H1 (cell line): ENCODE measurements around the gene VGLL4. TPM values are rescaled to one million over a fixed set of nuclear protein-coding genes. Genes with fewer than 3 reads are reported as not detected.
A peak's percentile ranks its signal among the peaks of the same experiment; 100 is the strongest.

ENCODE experiments used
- CTCF ChIA-PET: fragments of 300-600 bp; sonication (Branson Sonifier 250); formaldehyde crosslinking; loops from one replicate; lab custom pipeline; 2021; ENCODE audit not compliant: partially characterized antibody; lab: Charles Lee
- POLR2A ChIA-PET: fragments of 300-600 bp; sonication (Branson Sonifier 250); formaldehyde crosslinking; loops from one replicate; lab custom pipeline; 2021; ENCODE audit warnings: inconsistent platforms; ENCODE audit not compliant: partially characterized antibody; lab: Charles Lee
- DNase-seq, 2 experiments: peaks; one replicate each; pipeline versions ENCODE4 v3.0.0 to v3.0.0-alpha.2; 2010 to 2022; ENCODE audit warnings: low spot score in 2 of 2, low read depth in 1 of 2, mixed read lengths in 1 of 2
- FAIRE-seq: peaks from 2 replicates; lab custom pipeline; 2011; peaks lifted over from hg19 to GRCh38; lab: Jason Lieb, UNC
- H2AFZ ChIP-seq: 2 replicates; pipeline ENCODE4 v1.8.1; 2012; ENCODE audit warnings: low read length, inconsistent platforms
- H2AK5ac ChIP-seq: 2 replicates; pipeline ENCODE4 v1.6.1; 2013; ENCODE audit warnings: low read depth, low read length
- H2BK120ac ChIP-seq: replicated peaks from 2 replicates; pipeline ENCODE3; 2013; ENCODE audit warnings: low read depth, low read length, inconsistent platforms
- H2BK12ac ChIP-seq: 2 replicates; pipeline ENCODE4 v1.6.1; 2013; ENCODE audit warnings: low read depth, low read length
- H2BK15ac ChIP-seq: 2 replicates; pipeline ENCODE4 v1.6.1; 2013; ENCODE audit warnings: low read length
- H2BK20ac ChIP-seq: 2 replicates; pipeline ENCODE4 v1.6.1; 2013; ENCODE audit warnings: low read length
- H2BK5ac ChIP-seq: 2 replicates; pipeline ENCODE4 v1.6.1; 2013; ENCODE audit warnings: low read depth, low read length
- H3K14ac ChIP-seq: 2 replicates; pipeline ENCODE4 v1.6.1; 2013; ENCODE audit warnings: inconsistent platforms; ENCODE audit not compliant: insufficient read length
- H3K18ac ChIP-seq: 2 replicates; pipeline ENCODE4 v1.6.1; 2013; ENCODE audit warnings: low read length; ENCODE audit errors: extremely low read depth
- H3K23ac ChIP-seq: 2 replicates; pipeline ENCODE4 v1.6.1; 2013; ENCODE audit warnings: inconsistent platforms; ENCODE audit not compliant: insufficient read length
- H3K23me2 ChIP-seq: 2 replicates; pipeline ENCODE4 v1.6.1; 2013; ENCODE audit warnings: low read depth, low read length
- H3K27ac ChIP-seq: 2 replicates; pipeline ENCODE4 v1.6.1; 2011; ENCODE audit warnings: low read depth, low read length, inconsistent platforms
- H3K27me3 ChIP-seq, 4 experiments: replicated peaks in 1 of 4; 1 replicate in 1 of 4; 2 replicates in 3 of 4; pipeline versions ENCODE4 v1.6.1 to v1.8.1; 2011 to 2013; ENCODE audit warnings: low read length in 3 of 4, mild to moderate bottlenecking in 3 of 4, inconsistent platforms in 2 of 4, mixed read lengths in 2 of 4, moderate library complexity in 1 of 4; ENCODE audit not compliant: control insufficient read depth in 3 of 4, insufficient read depth in 3 of 4; ENCODE audit errors: extremely low read depth in 1 of 4
- H3K36me3 ChIP-seq, 4 experiments: 2 replicates each; pipeline versions ENCODE4 v1.6.1 to v1.8.1; 2011 to 2013; ENCODE audit warnings: mild to moderate bottlenecking in 4 of 4, low read length in 3 of 4, moderate library complexity in 2 of 4, control low read depth in 1 of 4, inconsistent platforms in 1 of 4; ENCODE audit not compliant: insufficient read depth in 4 of 4, control insufficient read depth in 2 of 4
- H3K4ac ChIP-seq: replicated peaks from 2 replicates; pipeline ENCODE3; 2013; ENCODE audit warnings: low read length, low read depth, mixed read lengths, inconsistent platforms; ENCODE audit not compliant: insufficient read length
- H3K4me1 ChIP-seq, 4 experiments: replicated peaks in 1 of 4; 1 replicate in 1 of 4; 2 replicates in 3 of 4; pipeline versions ENCODE4 v1.6.1 to v1.8.1; 2011 to 2013; ENCODE audit warnings: low read length in 3 of 4, inconsistent platforms in 2 of 4, mixed read lengths in 1 of 4; ENCODE audit not compliant: insufficient read depth in 4 of 4, control insufficient read depth in 3 of 4
- H3K4me2 ChIP-seq, 2 experiments: 2 replicates each; pipeline versions ENCODE4 v1.6.1 to v1.8.1; 2011 to 2013; ENCODE audit warnings: low read depth in 2 of 2, low read length in 2 of 2, control low read depth in 1 of 2, inconsistent platforms in 1 of 2, mild to moderate bottlenecking in 1 of 2; ENCODE audit not compliant: insufficient read depth in 1 of 2
- H3K4me3 ChIP-seq, 4 experiments: fragments of 200-600, 300-600 bp in 1 of 4; sonication (generic), shearing (Covaris generic), sonication (Bioruptor Twin) in 1 of 4; 2 replicates each; pipeline versions ENCODE4 v1.5.1 to v1.8.1; 2011 to 2016; ENCODE audit warnings: low read length in 4 of 4, low read depth in 3 of 4, control low read depth in 2 of 4, inconsistent platforms in 2 of 4, mild to moderate bottlenecking in 2 of 4, mixed read lengths in 1 of 4, moderate library complexity in 1 of 4; ENCODE audit not compliant: insufficient read depth in 2 of 4; ENCODE audit errors: extremely low read depth in 1 of 4
- H3K56ac ChIP-seq: replicated peaks from 2 replicates; pipeline ENCODE3; 2013; ENCODE audit warnings: low read depth, mild to moderate bottlenecking, mixed read lengths, low read length, inconsistent platforms; ENCODE audit not compliant: insufficient read length
- H3K79me1 ChIP-seq: 2 replicates; pipeline ENCODE4 v1.6.1; 2013; ENCODE audit warnings: low read depth, low read length, control low read depth
- H3K79me2 ChIP-seq, 2 experiments: 2 replicates each; pipeline versions ENCODE4 v1.6.1 to v1.8.1; 2012 to 2013; ENCODE audit warnings: low read length in 2 of 2, mild to moderate bottlenecking in 2 of 2, inconsistent platforms in 1 of 2; ENCODE audit not compliant: insufficient read depth in 2 of 2, control insufficient read depth in 1 of 2
- H3K9ac ChIP-seq, 4 experiments: replicated peaks in 1 of 4; 1 replicate in 1 of 4; 2 replicates in 3 of 4; pipeline versions ENCODE4 v1.6.1 to v1.8.1; 2011 to 2013; ENCODE audit warnings: low read depth in 3 of 4, low read length in 3 of 4, control low read depth in 2 of 4, mild to moderate bottlenecking in 2 of 4, moderate library complexity in 2 of 4, inconsistent platforms in 1 of 4; ENCODE audit errors: extremely low read depth in 1 of 4
- H3K9me3 ChIP-seq, 2 experiments: 2 replicates each; pipeline versions ENCODE4 v1.6.1 to v1.8.1; 2012 to 2013; ENCODE audit warnings: mild to moderate bottlenecking in 2 of 2, moderate library complexity in 2 of 2, control low read depth in 1 of 2, inconsistent platforms in 1 of 2, low read depth in 1 of 2, low read length in 1 of 2, mixed read lengths in 1 of 2; ENCODE audit not compliant: insufficient read depth in 2 of 2
- H4K20me1 ChIP-seq, 2 experiments: replicated peaks in 1 of 2; 2 replicates each; pipeline versions ENCODE3 to v1.8.1; 2011 to 2013; ENCODE audit warnings: inconsistent platforms in 2 of 2, low read length in 2 of 2, mild to moderate bottlenecking in 1 of 2; ENCODE audit not compliant: insufficient read depth in 2 of 2, control insufficient read depth in 1 of 2
- H4K5ac ChIP-seq: 2 replicates; pipeline ENCODE4 v1.6.1; 2013; ENCODE audit warnings: low read length, low read depth, mixed read lengths, inconsistent platforms; ENCODE audit not compliant: insufficient read length
- H4K8ac ChIP-seq: 2 replicates; pipeline ENCODE4 v1.8.0; 2013; ENCODE audit warnings: mild to moderate bottlenecking, moderate library complexity, low read length, inconsistent platforms; ENCODE audit not compliant: insufficient read depth; ENCODE audit errors: extremely low read depth
- H4K91ac ChIP-seq: replicated peaks from 2 replicates; pipeline ENCODE3; 2013; ENCODE audit warnings: low read length, mixed read lengths, inconsistent platforms; ENCODE audit not compliant: insufficient read length
- CHD2 ChIP-seq: IDR thresholded peaks from 2 replicates; pipeline ENCODE4 v1.6.1; 2012; ENCODE audit warnings: low read length, improper control_type of control experiment
- GABPA ChIP-seq: IDR thresholded peaks from 2 replicates; pipeline ENCODE4 v1.6.1; 2011; ENCODE audit warnings: mild to moderate bottlenecking, low read length, moderate library complexity, borderline replicate concordance; ENCODE audit not compliant: insufficient read depth
- HDAC2 ChIP-seq, 2 experiments: fragments of 300-600 bp in 1 of 2; sonication (generic) in 1 of 2; IDR thresholded peaks; 2 replicates each; pipeline ENCODE4 v1.6.1; 2011 to 2012; ENCODE audit warnings: low read depth in 2 of 2, low read length in 2 of 2, mild to moderate bottlenecking in 2 of 2, moderate library complexity in 2 of 2, borderline replicate concordance in 1 of 2, inconsistent platforms in 1 of 2
- HDAC6 ChIP-seq: IDR thresholded peaks from one replicate; pipeline ENCODE4 v1.7.1; 2012; ENCODE audit warnings: low read depth, mild to moderate bottlenecking, inconsistent platforms, low read length, moderate library complexity
- SUZ12 ChIP-seq: fragments of 200-600 bp; sonication (generic); IDR thresholded peaks from 2 replicates; pipeline ENCODE4 v1.6.1; 2012; ENCODE audit warnings: mild to moderate bottlenecking, inconsistent platforms, low read length, moderate library complexity, mixed read lengths
- TEAD4 ChIP-seq: IDR thresholded peaks from 2 replicates; pipeline ENCODE4 v1.6.1; 2012; ENCODE audit warnings: low read depth, low read length, inconsistent platforms, mixed read lengths
- YY1 ChIP-seq: IDR thresholded peaks from 2 replicates; pipeline ENCODE4 v1.6.1; 2011; ENCODE audit warnings: low read depth, mild to moderate bottlenecking, low read length
- WGBS, 2 experiments: shearing (Covaris generic) in 1 of 2; methylation state at CpG; one replicate each; pipeline versions ENCODE4 v1.1.6 to v1.1.7; 2013 to 2015; ENCODE audit warnings: low lambda C conversion rate in 2 of 2, mixed read lengths in 2 of 2, inconsistent platforms in 1 of 2, low coverage in 1 of 2, missing lambda C conversion rate in 1 of 2; ENCODE audit not compliant: insufficient replicate concordance in 2 of 2, insufficient coverage in 1 of 2, insufficient read length in 1 of 2; ENCODE audit errors: extremely low coverage in 1 of 2, missing lambda C conversion rate in 1 of 2; 5-methylcytosine and 5-hydroxymethylcytosine counted together
- polyA plus RNA-seq, 7 experiments: library from polyadenylated mRNA; depleted of rRNA in 3 of 7; stranded (reverse) in 5 of 7; unstranded in 2 of 7; fragments of >200 nt in 5 of 7; fragments of 200-250 nt in 2 of 7; gene quantifications; 1 replicate in 5 of 7; 2 replicates in 1 of 7; 4 replicates in 1 of 7; pipeline versions ENCODE4 v1.2.1 to v1.2.3, GENCODE V29; 2011 to 2013; ENCODE audit warnings: missing spikeins in 2 of 7, mixed read lengths in 2 of 7
- total RNA-seq: library from RNA; stranded (reverse); fragmentation: NEBNext Ultra II Directional; extraction: Animal tissue kit (Norgen Biotek cat#: 25700); gene quantifications from 2 replicates; pipeline ENCODE4 v1.2.1, GENCODE V29; 2021

Gene VGLL4
- total and polyA plus RNA-seq, 2 of the 8 experiments (the other 6 are each of a cell fraction or from before 2014, with no cell fraction given) = 45.1 to 50.0 TPM

- H3K79me1 ChIP-seq = peaks cover 9% of the 10 kb centered on the region
- no peaks in the 10 kb centered on the region for H3K27me3 ChIP-seq
- H4K8ac ChIP-seq = no peak overlapping the region
- H3K4ac ChIP-seq = no peak overlapping the region
- no peak overlapping the region for H2AFZ ChIP-seq
- no peak overlapping the region for H2BK120ac ChIP-seq
- H2BK20ac ChIP-seq = no peak overlapping the region
- H2BK5ac ChIP-seq = no peak overlapping the region
- no peak overlapping the region for H2BK15ac ChIP-seq
- H4K91ac ChIP-seq = no peak overlapping the region
- H3K4me1 ChIP-seq = peaks cover 2 to 25% (median 12%) of the 10 kb centered on the region in 4 experiments
- ChIA-PET POLR2A (interaction anchor here (0.6 kb wide), 1 partner anchor 51 kb away, joined by 3 read pairs; no protein-coding TSS in a partner anchor), CTCF (interaction anchor here (0.8 to 2.1 kb wide), 7 partner anchors 9 to 56 kb away, joined by 3 to 9 read pairs (median 3); no protein-coding TSS in a partner anchor)
- peaks cover 0 to 2% (median under 1%) of the 10 kb centered on the region in 4 experiments; a peak in 2 of 8 replicates for H3K36me3 ChIP-seq
- WGBS, 2 experiments = 87% methylated on average over 11 of the region's 11 CpGs; no CpG with 5 or more reads in 1 of the 2 experiments
- no peak overlapping the region for H3K4me2 ChIP-seq
- peaks cover 7 to 87% of the 10 kb centered on the region in 2 experiments for H3K79me2 ChIP-seq
- no peak overlapping the region for H2AK5ac ChIP-seq
- H3K4me3 ChIP-seq = no peak overlapping the region
- no peak overlapping the region for H3K23ac ChIP-seq
- H3K14ac ChIP-seq = no peak overlapping the region
- H4K5ac ChIP-seq = no peak overlapping the region
- no peaks in the 10 kb centered on the region for H3K23me2 ChIP-seq
- FAIRE-seq (no peak), DNase-seq (no peak)
- H3K18ac ChIP-seq = no peak overlapping the region
- H2BK12ac ChIP-seq = peak overlapping the region; percentile 50; the same call in 1 of the 2 replicates
- TF ChIP-seq TEAD4 = no peak
- no peak for TF ChIP-seq HDAC2 (IDR thresholded peaks at IDR 0.05; ENCODE audit: borderline replicate concordance in 1 of 2, low read depth in 2 of 2, low read length in 2 of 2)
- TF ChIP-seq HDAC6 = no peak
- TF ChIP-seq GABPA = no peak
- TF ChIP-seq SUZ12 = no peak
- no peak for TF ChIP-seq YY1
- TF ChIP-seq CHD2 = no peak
- no peak overlapping the region for H3K27ac ChIP-seq
- H3K56ac ChIP-seq = no peak overlapping the region
- H4K20me1 ChIP-seq = peaks cover 4 to 10% of the 10 kb centered on the region in 2 experiments
- no peak overlapping the region for H3K9ac ChIP-seq
- no peaks in the 10 kb centered on the region for H3K9me3 ChIP-seq
Observed at GRCh38 chr3:11606090-11606784, 37.5 kb downstream of the VGLL4 start.
